AG04450 (cell line): Measurements from ENCODE around the gene BID. TPM values are rescaled to one million over a fixed set of nuclear protein-coding genes. Genes with fewer than 3 reads are reported as not detected.
"Not testable (repeated sequence)": the region's sequence is repeated elsewhere in the genome, so short reads cannot be mapped to it uniquely, and the experiment has no call there.

Experiments used
- CTCF ChIA-PET: fragments of 300-600, 350-600 bp; formaldehyde crosslinking; extraction: SDS; loops from one replicate; lab custom pipeline; 2022; ENCODE audit warnings: antibody characterized with exemption, inconsistent platforms; lab: Charles Lee
- POLR2A ChIA-PET: fragments of 350-600 bp; formaldehyde crosslinking; extraction: SDS; loops from one replicate; lab custom pipeline; 2021; ENCODE audit warnings: antibody characterized with exemption, inconsistent platforms; lab: Yijun Ruan, JAX
- DNase-seq: peaks from one replicate; pipeline ENCODE4 v3.0.0-alpha.2; 2011; ENCODE audit warnings: low read depth, low spot score
- H3K27ac ChIP-seq: one replicate; pipeline ENCODE4 v1.5.1; 2012; ENCODE audit warnings: low read depth, low read length, control low read depth
- H3K27me3 ChIP-seq: one replicate; pipeline ENCODE4 v1.6.0; 2012; ENCODE audit warnings: low read length; ENCODE audit not compliant: control insufficient read depth, insufficient read depth
- H3K4me3 ChIP-seq: 2 replicates; pipeline ENCODE4 v1.5.1; 2011; ENCODE audit warnings: mild to moderate bottlenecking, low read depth, low read length, control low read depth
- H3K9me3 ChIP-seq: 2 replicates; pipeline ENCODE4 v1.5.1; 2012; ENCODE audit warnings: low read length; ENCODE audit not compliant: control insufficient read depth, insufficient read depth
- polyA plus RNA-seq: library from polyadenylated mRNA; depleted of rRNA; stranded (reverse); fragments of >200 nt; gene quantifications from 2 replicates; pipeline ENCODE4 v1.2.3, GENCODE V29; 2011
- TF ChIP-seq, protein P1 (sequence below): IDR thresholded peaks from 2 replicates; pipeline ENCODE4 v1.5.1; 2011; ENCODE audit warnings: low read depth, low read length, control low read depth, inconsistent platforms

BID gene
- polyA plus RNA-seq, 1 experiment, result 65.3 TPM

DNA sequence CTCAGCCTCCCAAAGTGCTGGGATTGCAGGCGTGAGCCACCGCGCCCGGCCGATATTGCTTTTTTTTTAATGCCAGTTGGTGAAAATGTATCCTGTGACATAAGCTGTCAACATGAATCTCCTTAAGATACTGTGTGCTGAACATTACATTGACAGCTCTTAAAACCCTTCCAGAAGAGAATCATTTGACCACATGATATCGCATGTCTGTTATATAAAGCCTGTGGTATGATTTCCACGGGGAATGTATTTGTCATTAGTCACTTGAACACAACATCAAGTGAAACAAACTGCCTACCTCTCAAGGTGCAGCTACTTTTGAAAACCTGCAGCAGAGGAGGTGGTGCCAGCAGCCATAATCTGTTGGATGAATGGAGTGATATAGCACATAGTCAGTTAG lies 68.7 kb downstream of the BID start:
- no peak for DNase-seq
- peak overlapping the region; percentile 80 for H3K27ac ChIP-seq
- no peaks in the 10 kb centered on the region for H3K27me3 ChIP-seq
- H3K9me3 ChIP-seq, result no peaks in the 10 kb centered on the region; the same call in 1 of the 2 replicates
- ChIA-PET POLR2A (no interaction called here), CTCF (no interaction called here)
- TF ChIP-seq, protein P1, sequence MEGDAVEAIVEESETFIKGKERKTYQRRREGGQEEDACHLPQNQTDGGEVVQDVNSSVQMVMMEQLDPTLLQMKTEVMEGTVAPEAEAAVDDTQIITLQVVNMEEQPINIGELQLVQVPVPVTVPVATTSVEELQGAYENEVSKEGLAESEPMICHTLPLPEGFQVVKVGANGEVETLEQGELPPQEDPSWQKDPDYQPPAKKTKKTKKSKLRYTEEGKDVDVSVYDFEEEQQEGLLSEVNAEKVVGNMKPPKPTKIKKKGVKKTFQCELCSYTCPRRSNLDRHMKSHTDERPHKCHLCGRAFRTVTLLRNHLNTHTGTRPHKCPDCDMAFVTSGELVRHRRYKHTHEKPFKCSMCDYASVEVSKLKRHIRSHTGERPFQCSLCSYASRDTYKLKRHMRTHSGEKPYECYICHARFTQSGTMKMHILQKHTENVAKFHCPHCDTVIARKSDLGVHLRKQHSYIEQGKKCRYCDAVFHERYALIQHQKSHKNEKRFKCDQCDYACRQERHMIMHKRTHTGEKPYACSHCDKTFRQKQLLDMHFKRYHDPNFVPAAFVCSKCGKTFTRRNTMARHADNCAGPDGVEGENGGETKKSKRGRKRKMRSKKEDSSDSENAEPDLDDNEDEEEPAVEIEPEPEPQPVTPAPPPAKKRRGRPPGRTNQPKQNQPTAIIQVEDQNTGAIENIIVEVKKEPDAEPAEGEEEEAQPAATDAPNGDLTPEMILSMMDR, result no peak
- no peak overlapping the region for H3K4me3 ChIP-seq

DNA sequence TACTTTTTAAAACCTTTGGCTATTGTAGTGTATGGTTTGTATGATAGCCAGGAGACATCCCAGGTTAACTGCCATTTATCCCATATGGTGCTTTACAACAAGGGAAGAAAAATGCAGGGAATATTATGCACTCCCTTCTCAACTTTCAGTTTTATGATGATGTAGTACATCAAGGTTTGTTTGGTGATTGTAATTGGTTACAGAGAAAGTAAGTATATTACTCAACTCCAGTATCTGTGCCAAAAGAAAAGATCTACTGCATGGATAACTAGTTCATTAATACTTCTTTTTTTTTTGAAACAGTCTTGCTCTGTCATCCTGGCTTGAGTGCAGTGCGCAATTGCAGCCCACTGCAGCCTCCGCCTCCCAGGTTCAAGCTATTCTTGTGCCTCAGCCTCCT lies 70.5 kb downstream of the BID start:
- no peaks in the 10 kb centered on the region; the same call in 1 of the 2 replicates for H3K9me3 ChIP-seq
- ChIA-PET CTCF (no interaction called here), POLR2A (no interaction called here)
- no peak overlapping the region for H3K4me3 ChIP-seq
- no peak overlapping the region for H3K27ac ChIP-seq
- TF ChIP-seq, protein P1, result no peak
- DNase-seq, result no peak
- H3K27me3 ChIP-seq, result no peaks in the 10 kb centered on the region

DNA sequence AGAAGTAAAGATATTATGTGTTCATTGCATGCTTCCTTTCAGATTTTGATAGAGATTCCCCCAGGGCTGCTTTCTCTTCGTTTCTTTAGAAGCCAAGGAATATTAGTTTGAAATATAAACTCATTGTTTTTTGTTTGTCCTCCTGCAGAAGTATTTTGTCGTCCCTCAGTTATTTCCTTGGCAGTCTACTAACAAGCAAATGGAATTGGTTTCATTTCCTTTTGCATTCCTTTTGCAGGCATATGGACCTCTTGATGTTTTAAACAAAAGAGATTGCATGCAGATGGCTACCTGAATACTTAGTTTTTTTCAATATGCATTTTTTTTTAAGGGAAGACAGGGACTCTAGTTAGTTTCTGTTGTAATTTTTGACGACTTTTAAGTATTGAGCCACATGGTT lies 73.5 kb downstream of the BID start:
- CTCF ChIA-PET, result no interaction called here
- Histone ChIP-seq H3K27ac (no peak overlapping the region), H3K27me3 (no peaks in the 10 kb centered on the region), H3K4me3 (no peak overlapping the region), H3K9me3 (no peaks in the 10 kb centered on the region; the same call in 1 of the 2 replicates)
- TF ChIP-seq, protein P1, result no peak
- DNase-seq, result no peak
- POLR2A ChIA-PET, result no interaction called here

DNA sequence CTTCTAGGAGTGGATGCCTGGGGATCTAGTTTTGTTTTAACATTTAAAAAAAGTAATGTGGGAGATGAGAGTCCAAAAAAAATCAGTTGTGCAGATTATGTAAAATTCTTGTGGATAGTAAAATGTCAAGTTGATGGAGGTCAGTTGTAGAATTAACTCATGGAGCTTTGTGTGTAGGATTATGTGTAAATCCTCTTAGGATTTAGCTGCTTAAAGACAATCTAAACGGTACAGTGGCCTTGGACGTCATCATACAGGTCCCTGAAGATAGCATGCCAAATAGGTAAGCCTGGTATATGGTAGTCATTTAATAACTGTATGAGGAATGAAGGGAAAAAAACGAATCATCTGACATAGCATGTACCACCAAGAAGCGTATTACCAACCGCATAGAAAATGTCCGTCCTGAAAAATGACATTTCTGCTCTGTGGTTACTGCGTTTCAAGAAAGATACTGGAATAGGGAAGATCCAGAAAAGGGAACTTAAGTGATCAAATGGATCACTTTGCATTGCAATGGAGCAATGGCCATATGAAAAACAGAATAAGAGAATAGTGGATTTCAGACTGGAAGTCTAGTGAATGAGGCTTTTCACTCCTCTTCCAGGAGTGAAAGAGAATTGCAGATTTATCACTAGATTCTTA lies 74.5 kb downstream of the BID start:
- Histone ChIP-seq H3K9me3 (no peaks in the 10 kb centered on the region), H3K27ac (no peak overlapping the region), H3K27me3 (no peaks in the 10 kb centered on the region), H3K4me3 (no peak overlapping the region)
- ChIA-PET POLR2A (no interaction called here), CTCF (no interaction called here)
- TF ChIP-seq, protein P1, result no peak
- no peak for DNase-seq

DNA sequence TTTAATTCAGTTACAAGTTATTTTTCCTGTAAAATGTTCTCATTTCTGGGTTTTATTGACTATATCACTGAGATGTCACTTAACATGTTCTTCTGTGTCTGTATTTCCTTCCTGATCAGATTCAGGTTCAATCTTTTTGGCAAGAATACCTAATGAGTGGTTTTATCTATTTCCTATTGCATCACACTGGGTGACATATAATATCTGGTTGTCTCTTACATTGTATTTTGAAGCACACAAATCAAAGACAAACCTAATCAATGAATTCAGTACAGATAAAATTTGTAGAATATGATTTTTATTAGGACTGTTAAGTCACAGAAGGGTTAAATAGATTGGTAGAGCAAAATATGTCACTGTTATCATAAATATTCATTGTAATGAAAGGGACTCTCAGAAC lies 75.3 kb downstream of the BID start:
- no peaks in the 10 kb centered on the region for H3K27me3 ChIP-seq
- H3K27ac ChIP-seq, result no peak overlapping the region
- no peaks in the 10 kb centered on the region for H3K9me3 ChIP-seq
- CTCF ChIA-PET, result no interaction called here
- no peak overlapping the region for H3K4me3 ChIP-seq
- POLR2A ChIA-PET, result no interaction called here
- TF ChIP-seq, protein P1, result no peak
- no peak for DNase-seq

DNA sequence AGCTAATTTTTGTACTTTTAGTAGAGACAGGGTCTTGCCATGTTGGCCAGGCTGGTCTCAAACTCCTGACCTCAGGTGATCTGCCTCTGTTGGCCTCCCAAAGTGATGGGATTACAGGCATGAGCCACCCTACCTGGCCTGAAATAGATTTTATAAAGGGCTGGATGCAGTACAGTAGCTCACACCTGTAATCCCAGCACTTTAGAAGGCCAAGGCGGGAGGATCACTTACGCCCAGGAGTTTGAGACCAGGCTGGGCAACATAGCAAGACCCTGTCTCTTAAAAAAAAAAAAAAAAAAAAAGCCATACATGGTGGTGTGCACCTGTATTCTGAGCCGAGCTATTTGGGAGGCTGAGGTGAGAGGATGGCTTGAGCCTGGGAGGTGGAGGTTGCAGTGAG lies 76.0 kb downstream of the BID start:
- H3K4me3 ChIP-seq, H3K27ac ChIP-seq, CTCF ChIA-PET, DNase-seq, H3K27me3 ChIP-seq, H3K9me3 ChIP-seq: not testable (repeated sequence)
- POLR2A ChIA-PET, result interaction anchor here (0.7 kb wide), 1 partner anchor 29 kb away, joined by 4 read pairs; no protein-coding TSS in a partner anchor

DNA sequence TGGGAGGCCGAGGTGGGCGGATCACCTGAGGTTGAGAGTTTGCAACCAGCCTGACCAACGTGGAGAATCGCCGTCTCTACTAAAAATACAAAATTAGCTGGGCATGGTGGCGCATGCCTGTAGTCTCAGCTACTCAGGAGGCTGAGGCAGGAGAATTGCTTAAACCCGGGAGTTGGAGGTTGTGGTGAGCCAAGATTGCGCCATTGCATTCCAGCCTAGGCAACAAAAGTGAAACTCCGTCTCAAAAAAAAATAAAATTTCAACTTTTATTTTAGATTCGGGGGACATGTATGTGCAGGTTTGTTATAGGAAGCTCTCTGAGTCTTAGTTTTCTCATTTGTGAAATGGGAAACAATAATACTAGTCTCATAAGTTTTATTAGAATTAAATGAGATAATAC lies 77.1 kb downstream of the BID start:
- H3K4me3 ChIP-seq, DNase-seq, H3K27ac ChIP-seq, H3K27me3 ChIP-seq, POLR2A ChIA-PET, H3K9me3 ChIP-seq: not testable (repeated sequence)
- CTCF ChIA-PET, result interaction anchor here (1.0 kb wide), 1 partner anchor 46 kb away, joined by 4 read pairs; no protein-coding TSS in a partner anchor
